GM23248 (cell line): ENCODE measurements around the gene JHY. TPM values are rescaled to one million over a fixed set of nuclear protein-coding genes. Genes with fewer than 3 reads are reported as not detected.
A peak's percentile ranks its signal among the peaks of the same experiment; 100 is the strongest.

ENCODE experiments used
- DNase-seq: peaks from one replicate; pipeline ENCODE4 v3.0.0-alpha.2; 2015
- H2AFZ ChIP-seq: fragments of 200-600 bp; sonication (generic); 2 replicates; pipeline ENCODE4 v1.6.1; 2016; ENCODE audit warnings: antibody characterized with exemption
- H3F3A ChIP-seq: fragments of 200-600 bp; sonication (generic); 2 replicates; pipeline ENCODE4 v1.6.1; 2016; ENCODE audit warnings: mild to moderate bottlenecking, antibody characterized with exemption, mixed run types; ENCODE audit not compliant: insufficient read depth
- H3K27ac ChIP-seq: fragments of 200-600 bp; sonication (generic); 2 replicates; pipeline ENCODE4 v1.5.1; 2016; ENCODE audit warnings: mild to moderate bottlenecking
- H3K27me3 ChIP-seq: fragments of 200-600 bp; sonication (generic); replicated peaks from 2 replicates; pipeline ENCODE4 v1.6.1; 2016; ENCODE audit warnings: mild to moderate bottlenecking; ENCODE audit not compliant: insufficient read depth
- H3K36me3 ChIP-seq: fragments of 200-600 bp; sonication (generic); 2 replicates; pipeline ENCODE4 v1.6.1; 2016; ENCODE audit warnings: low read depth, mild to moderate bottlenecking
- H3K4me1 ChIP-seq: fragments of 200-600 bp; sonication (generic); 2 replicates; pipeline ENCODE4 v1.6.1; 2016; ENCODE audit warnings: mild to moderate bottlenecking; ENCODE audit not compliant: insufficient read depth
- H3K4me2 ChIP-seq: fragments of 200-600 bp; sonication (generic); one replicate; pipeline ENCODE4 v1.6.1; 2016; ENCODE audit warnings: mild to moderate bottlenecking; ENCODE audit not compliant: unreplicated experiment
- H3K4me3 ChIP-seq: fragments of 200-600 bp; sonication (generic); 2 replicates; pipeline ENCODE4 v1.5.1; 2016; ENCODE audit warnings: mild to moderate bottlenecking
- H3K79me2 ChIP-seq: fragments of 200-600 bp; sonication (generic); 2 replicates; pipeline ENCODE4 v1.6.1; 2016; ENCODE audit warnings: mild to moderate bottlenecking; ENCODE audit not compliant: insufficient read depth
- H3K9ac ChIP-seq: fragments of 200-600 bp; sonication (generic); 2 replicates; pipeline ENCODE4 v1.6.1; 2016; ENCODE audit warnings: mild to moderate bottlenecking
- H3K9me2 ChIP-seq: fragments of 200-600 bp; sonication (generic); 2 replicates; pipeline ENCODE4 v1.6.1; 2016; ENCODE audit warnings: mixed run types, mild to moderate bottlenecking, moderate library complexity; ENCODE audit not compliant: insufficient read depth
- H3K9me3 ChIP-seq: fragments of 200-600 bp; sonication (generic); one replicate; pipeline ENCODE4 v1.6.1; 2017; ENCODE audit warnings: low read depth
- H4K20me1 ChIP-seq: fragments of 200-600 bp; sonication (generic); 2 replicates; pipeline ENCODE4 v1.6.0; 2016; ENCODE audit not compliant: insufficient read depth
- EZH2 ChIP-seq: fragments of 200-600 bp; sonication (generic); IDR thresholded peaks from 2 replicates; pipeline ENCODE4 v1.6.1; 2018; ENCODE audit warnings: antibody characterized with exemption, mild to moderate bottlenecking; ENCODE audit not compliant: insufficient read depth, poor library complexity, severe bottlenecking
- EZH2phosphoT487 ChIP-seq: fragments of 200-600 bp; sonication (generic); IDR thresholded peaks from 2 replicates; pipeline ENCODE4 v1.6.1; 2018; ENCODE audit warnings: antibody characterized with exemption, moderate library complexity, mild to moderate bottlenecking, low read depth; ENCODE audit not compliant: insufficient read depth
- WGBS, 2 experiments: methylation state at CpG; one replicate each; pipeline ENCODE4 v1.1.6; 2015 to 2017; ENCODE audit warnings: low lambda C conversion rate in 2 of 2, low coverage in 1 of 2; ENCODE audit errors: missing lambda C conversion rate in 2 of 2; 5-methylcytosine and 5-hydroxymethylcytosine counted together
- in situ Hi-C: fragments of 300-500 bp; cut with MboI; formaldehyde crosslinking; loops from 2 replicates; pipeline ENCODE4 v1.15.0; 2020
- polyA plus RNA-seq: library from polyadenylated mRNA; unstranded; fragments of >200 nt; fragmentation: Nextera tagmentation; extraction: Ambion mirVana; gene quantifications from 2 replicates; pipeline ENCODE4 v1.2.1, GENCODE V29; 2016
- total RNA-seq: library from RNA; depleted of rRNA; stranded (reverse); fragments of >200 nt; shearing (Covaris generic); gene quantifications from 2 replicates; pipeline ENCODE4 v1.2.3, GENCODE V29; 2014

Gene JHY
- total and polyA plus RNA-seq, 2 experiments from 2014 or later: 5.1 to 5.3 TPM

DNA sequence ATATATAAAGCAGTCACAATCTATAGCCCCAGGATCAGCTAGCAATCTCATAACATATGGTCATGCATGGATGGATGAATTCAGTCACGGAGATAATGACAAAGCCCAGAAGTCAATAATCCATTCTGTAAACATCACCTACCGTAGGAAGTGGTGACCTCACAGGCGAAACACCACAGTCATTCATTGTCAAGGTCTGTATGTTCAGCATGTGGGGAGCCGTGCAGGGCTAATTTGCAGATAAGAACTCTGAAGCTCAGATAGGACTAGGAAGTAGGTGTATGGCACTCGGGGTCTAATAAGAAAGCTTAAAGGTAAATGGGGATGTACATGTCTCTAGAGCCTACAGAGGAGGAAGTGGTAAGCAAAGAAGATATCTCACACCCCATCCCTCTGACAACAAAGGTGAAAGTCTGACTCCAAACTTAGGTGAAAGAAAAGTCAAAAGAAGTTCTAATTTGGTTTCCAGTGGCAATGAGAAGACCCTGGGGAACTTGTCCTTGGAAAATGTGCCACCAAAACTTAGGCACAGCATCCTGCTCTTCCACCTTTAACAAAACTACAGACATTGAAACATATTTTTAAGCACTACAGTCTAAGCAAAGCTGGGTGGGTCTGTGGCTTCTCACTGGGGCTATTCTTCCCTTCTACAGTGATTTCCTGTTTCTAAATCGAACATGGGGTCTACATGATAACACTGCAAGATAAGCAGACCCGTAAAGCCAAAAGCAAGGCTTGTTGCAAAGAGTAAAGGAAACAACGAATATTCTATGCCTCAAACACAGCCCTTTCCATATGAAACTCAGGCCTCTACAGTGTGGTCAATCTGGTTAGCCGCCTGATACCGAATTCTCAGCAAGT, 39.0 kb upstream of the JHY start:
- Histone ChIP-seq H3K79me2 (no peaks in the 10 kb centered on the region), H3K9me3 (no peaks in the 10 kb centered on the region), H3K36me3 (no peaks in the 10 kb centered on the region), H3K4me3 (no peak overlapping the region), H4K20me1 (no peaks in the 10 kb centered on the region), H3K27me3 (no peaks in the 10 kb centered on the region), H3K9ac (no peak overlapping the region), H3K9me2 (no peaks in the 10 kb centered on the region), H3F3A (no peaks in the 10 kb centered on the region), H3K27ac (no peak overlapping the region), H3K4me1 (no peaks in the 10 kb centered on the region), H2AFZ (no peak overlapping the region), H3K4me2 (no peak overlapping the region)
- 86 to 87% methylated on average over 10 of the region's 10 CpGs for WGBS, 2 experiments
- TF ChIP-seq EZH2: no peak
- TF ChIP-seq EZH2phosphoT487: no peak
- in situ Hi-C loops: no loop called here
- DNase-seq: no peak

DNA sequence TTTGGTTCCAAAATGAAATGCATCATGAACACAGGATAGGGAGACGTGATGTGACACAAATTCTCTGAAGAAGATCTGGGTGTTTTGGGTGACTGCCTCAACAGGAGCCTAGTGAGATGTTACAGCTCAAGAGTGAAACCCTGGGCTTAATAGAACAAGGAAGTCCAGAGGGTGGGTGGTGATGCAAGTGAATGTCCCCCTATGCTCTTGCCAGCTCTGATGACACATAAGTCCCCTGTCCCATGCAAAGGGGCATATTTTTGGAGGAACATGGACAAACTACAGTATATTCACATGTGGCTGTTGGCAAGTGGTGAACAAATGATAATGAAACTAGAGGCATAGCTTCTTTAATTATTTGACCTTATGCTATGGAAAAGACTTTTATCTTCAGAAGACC, 35.1 kb upstream of the JHY start:
- Histone ChIP-seq H3K27ac (no peak overlapping the region), H3K79me2 (no peaks in the 10 kb centered on the region), H3K36me3 (no peaks in the 10 kb centered on the region), H3K9ac (no peak overlapping the region), H3F3A (no peaks in the 10 kb centered on the region; the same call in 1 of the 2 replicates), H3K9me3 (no peaks in the 10 kb centered on the region), H3K4me2 (no peak overlapping the region), H2AFZ (no peak overlapping the region), H4K20me1 (no peaks in the 10 kb centered on the region), H3K4me1 (peaks cover 12% of the 10 kb centered on the region; the same call in 1 of the 2 replicates), H3K9me2 (no peaks in the 10 kb centered on the region), H3K4me3 (no peak overlapping the region), H3K27me3 (no peaks in the 10 kb centered on the region)
- no peak for DNase-seq
- TF ChIP-seq EZH2phosphoT487 (no peak), EZH2 (no peak)
- in situ Hi-C loops: no loop called here
- WGBS, 2 experiments: 5 to 8% methylated on average over 1 of the region's 1 CpG

DNA sequence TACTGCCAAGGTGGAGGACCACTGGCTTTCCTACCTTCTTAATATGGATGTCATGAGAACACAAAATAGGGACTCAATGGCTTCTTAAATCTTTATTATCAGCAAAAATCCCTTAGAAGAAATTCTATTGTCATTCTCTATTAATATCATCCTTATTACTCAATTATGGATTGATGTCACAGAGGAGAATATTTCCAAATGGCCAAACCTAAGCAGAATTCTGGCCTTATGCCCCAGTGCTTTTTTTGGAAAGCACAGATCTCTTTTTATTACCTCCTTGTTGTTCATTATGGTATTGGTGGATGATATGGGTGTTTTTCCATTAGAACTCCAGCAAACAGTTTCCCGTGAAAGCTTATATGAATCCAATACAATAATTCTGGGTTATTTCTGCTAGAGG, 34.4 kb upstream of the JHY start:
- Histone ChIP-seq H2AFZ (no peak overlapping the region), H3K9me3 (no peaks in the 10 kb centered on the region), H3K27me3 (no peaks in the 10 kb centered on the region), H3K4me2 (no peak overlapping the region), H3K27ac (no peak overlapping the region), H3K4me3 (no peak overlapping the region), H3K9ac (no peak overlapping the region), H3K79me2 (no peaks in the 10 kb centered on the region), H3K36me3 (no peaks in the 10 kb centered on the region), H3K4me1 (peaks cover 15% of the 10 kb centered on the region; the same call in 1 of the 2 replicates), H3F3A (no peaks in the 10 kb centered on the region; the same call in 1 of the 2 replicates), H3K9me2 (no peaks in the 10 kb centered on the region), H4K20me1 (no peaks in the 10 kb centered on the region)
- in situ Hi-C loops: no loop called here
- 97 to 100% methylated on average over 1 of the region's 1 CpG for WGBS, 2 experiments
- TF ChIP-seq EZH2phosphoT487 (no peak), EZH2 (no peak)
- no peak for DNase-seq

DNA sequence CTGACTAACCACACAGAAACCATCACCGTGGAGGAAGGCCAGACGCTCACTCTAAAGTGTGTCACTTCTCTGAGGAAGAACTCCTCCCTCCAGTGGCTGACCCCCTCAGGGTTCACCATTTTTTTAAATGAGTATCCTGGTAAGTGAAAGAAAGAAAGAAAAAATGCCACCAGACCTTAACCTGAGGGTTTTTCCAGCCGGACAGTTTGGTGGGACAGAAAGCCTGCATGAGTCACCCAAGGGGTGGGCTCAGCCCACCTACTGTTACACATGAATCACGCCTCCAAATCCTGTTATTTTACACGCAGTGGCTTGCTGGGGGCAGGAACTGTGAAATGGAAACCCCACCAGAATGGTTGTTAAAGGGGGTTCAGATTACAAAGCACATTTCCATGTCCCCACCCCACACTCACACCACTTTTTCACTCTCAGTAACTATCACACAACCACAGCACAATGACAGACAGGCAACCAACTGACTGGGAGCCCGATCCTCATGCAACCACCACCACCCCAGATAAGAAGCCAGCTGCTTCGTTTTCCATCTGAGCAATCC, 32.4 kb upstream of the JHY start:
- Histone ChIP-seq H4K20me1 (no peaks in the 10 kb centered on the region), H3K4me1 (peaks cover 15% of the 10 kb centered on the region; the same call in 1 of the 2 replicates), H3K4me2 (no peak overlapping the region), H3K79me2 (no peaks in the 10 kb centered on the region), H3F3A (peaks cover under 1% of the 10 kb centered on the region; the same call in 1 of the 2 replicates), H3K27me3 (no peaks in the 10 kb centered on the region), H3K9me2 (no peaks in the 10 kb centered on the region), H2AFZ (peak overlapping the region; percentile 67), H3K36me3 (no peaks in the 10 kb centered on the region), H3K27ac (peak overlapping the region; percentile 5; the same call in 1 of the 2 replicates), H3K4me3 (no peak overlapping the region), H3K9me3 (no peaks in the 10 kb centered on the region), H3K9ac (0 out of 2 replicates have a peak overlapping the region, but pooled peaks have one; percentile 5)
- TF ChIP-seq EZH2 (no peak), EZH2phosphoT487 (no peak)
- peak; percentile 75 for DNase-seq
- WGBS, 2 experiments: 49 to 50% methylated on average over 7 of the region's 7 CpGs
- in situ Hi-C loops: loop anchor here (5.0 kb wide), 1 partner anchor 218 kb away; no protein-coding TSS in a partner anchor
